HepG2 (cell line): ENCODE data around the gene MAGI1. TPM values are rescaled to one million over a fixed set of nuclear protein-coding genes. Genes with fewer than 3 reads are reported as not detected.

ENCODE experiments used
- ATAC-seq: fragments of 200-7000 bp; cut with Tn5 transposase; 3 replicates; pipeline ENCODE4 v1.9.1; 2020; ENCODE audit warnings: mild to moderate bottlenecking, moderate library complexity
- BruUV-seq: library from RNA; stranded (reverse); fragments of 400-500 nt; replicated peaks from 2 replicates; lab custom pipeline; 2021; lab: Mats Ljungman, UMichigan
- CTCF ChIA-PET: fragments of 300-600 bp; formaldehyde crosslinking; extraction: SDS; loops from one replicate; lab custom pipeline; 2021; ENCODE audit warnings: low total read pairs, inconsistent platforms, low intra/inter-chr PET ratio; lab: Yijun Ruan, JAX
- POLR2A ChIA-PET: fragments of 350-600 bp; sonication (Branson Sonifier 250); formaldehyde crosslinking; loops from one replicate; lab custom pipeline; 2020; ENCODE audit warnings: antibody characterized with exemption, inconsistent platforms; lab: Yijun Ruan, JAX
- DNase-seq: peaks from one replicate; pipeline ENCODE4 v3.0.0-alpha.2; 2015; ENCODE audit warnings: low spot score
- FAIRE-seq: peaks from 3 replicates; lab custom pipeline; 2011; peaks lifted over from hg19 to GRCh38; lab: Jason Lieb, UNC
- H2AFZ ChIP-seq: one replicate; pipeline ENCODE4 v1.6.1; 2011; ENCODE audit warnings: low read length, inconsistent platforms
- H3K27ac ChIP-seq: fragments of 300-600 bp; 3 replicates; pipeline ENCODE4 v1.8.0; 2011; ENCODE audit warnings: mixed run types, mild to moderate bottlenecking, mixed read lengths, low read length, inconsistent platforms; ENCODE audit not compliant: insufficient read depth; ENCODE audit errors: extremely low read length
- H3K27me3 ChIP-seq, 2 experiments: fragments of 200-600 bp in 1 of 2; 2 replicates in 1 of 2; 3 replicates in 1 of 2; pipeline versions ENCODE4 v1.6.0 to v1.8.0; 2011; ENCODE audit warnings: low read length in 2 of 2, mild to moderate bottlenecking in 2 of 2, moderate library complexity in 2 of 2, inconsistent platforms in 1 of 2; ENCODE audit not compliant: insufficient read depth in 2 of 2, control insufficient read depth in 1 of 2
- H3K36me3 ChIP-seq, 2 experiments: fragments of 200-600 bp in 1 of 2; replicated peaks in 1 of 2; 2 replicates in 1 of 2; 3 replicates in 1 of 2; pipeline versions ENCODE4 v1.5.1 to v1.8.0; 2011; ENCODE audit warnings: low read length in 2 of 2, inconsistent platforms in 1 of 2; ENCODE audit not compliant: insufficient read depth in 2 of 2, control insufficient read depth in 1 of 2
- H3K4me1 ChIP-seq: 2 replicates; pipeline ENCODE4 v1.5.1; 2012; ENCODE audit warnings: low read length, inconsistent platforms; ENCODE audit not compliant: insufficient read depth
- H3K4me2 ChIP-seq: 2 replicates; pipeline ENCODE4 v1.6.0; 2011; ENCODE audit warnings: low read depth, low read length, inconsistent platforms
- H3K4me3 ChIP-seq, 3 experiments: fragments of 200-600 bp in 1 of 3; sonication (generic), shearing (Covaris generic) in 1 of 3; replicated peaks in 1 of 3; 2 replicates each; pipeline ENCODE4 v1.5.1; 2011 to 2016; ENCODE audit warnings: low read length in 3 of 3, inconsistent platforms in 2 of 3, low read depth in 2 of 3, mild to moderate bottlenecking in 2 of 3, control low read depth in 1 of 3, mixed read lengths in 1 of 3; ENCODE audit not compliant: insufficient read depth in 1 of 3
- H3K79me2 ChIP-seq: one replicate; pipeline ENCODE4 v1.6.1; 2011; ENCODE audit warnings: low read length, inconsistent platforms; ENCODE audit not compliant: insufficient read depth
- H3K9ac ChIP-seq: 2 replicates; pipeline ENCODE4 v1.6.0; 2011; ENCODE audit warnings: mild to moderate bottlenecking, low read depth, low read length, inconsistent platforms; ENCODE audit not compliant: insufficient read depth
- H3K9me3 ChIP-seq: 2 replicates; pipeline ENCODE4 v1.5.1; 2012; ENCODE audit warnings: mild to moderate bottlenecking, low read length
- H4K20me1 ChIP-seq: 2 replicates; pipeline ENCODE4 v1.6.0; 2011; ENCODE audit warnings: inconsistent platforms, mild to moderate bottlenecking, low read length, moderate library complexity; ENCODE audit not compliant: insufficient read depth
- AGO2 ChIP-seq: fragments of 200-400 bp; formaldehyde crosslinking; optimal IDR thresholded peaks from 2 replicates; pipeline ENCODE3; 2017; ENCODE audit warnings: mild to moderate bottlenecking, low read depth, low read length, moderate library complexity
- IRF9 ChIP-seq: sonication (generic); formaldehyde crosslinking; IDR thresholded peaks from 2 replicates; pipeline ENCODE4 v1.8.0; 2022; ENCODE audit warnings: missing genetic modification reagents, mild to moderate bottlenecking, borderline replicate concordance
- MAX ChIP-seq: IDR thresholded peaks from 2 replicates; pipeline ENCODE4 v1.6.1; 2012; ENCODE audit warnings: inconsistent platforms
- MYNN ChIP-seq: sonication (generic); formaldehyde crosslinking; IDR thresholded peaks from 2 replicates; pipeline ENCODE4 v1.4.0; 2020; ENCODE audit warnings: mild to moderate bottlenecking, low read depth, missing genetic modification reagents
- MZF1 ChIP-seq: sonication (generic); formaldehyde crosslinking; IDR thresholded peaks from 2 replicates; pipeline ENCODE4 v1.8.1; 2023; ENCODE audit warnings: mild to moderate bottlenecking, missing genetic modification reagents, borderline replicate concordance
- TBP ChIP-seq: sonication (generic); formaldehyde crosslinking; IDR thresholded peaks from 2 replicates; pipeline ENCODE4 v1.5.0; 2020; ENCODE audit warnings: missing genetic modification reagents
- TBX3 ChIP-seq: fragments of 450-650 bp; IDR thresholded peaks from 2 replicates; pipeline ENCODE4 v1.6.1; 2017; ENCODE audit warnings: antibody characterized with exemption, mild to moderate bottlenecking, inconsistent platforms, borderline replicate concordance
- ZBTB46 ChIP-seq: sonication (generic); formaldehyde crosslinking; IDR thresholded peaks from 2 replicates; pipeline ENCODE4 v1.4.0; 2020; ENCODE audit warnings: mild to moderate bottlenecking, missing genetic modification reagents, borderline replicate concordance
- ZC3H13 ChIP-seq: sonication (generic); formaldehyde crosslinking; IDR thresholded peaks from 2 replicates; pipeline ENCODE4 v1.8.1; 2023; ENCODE audit warnings: mild to moderate bottlenecking, missing genetic modification reagents, moderate library complexity
- ZNF256 ChIP-seq: sonication (generic); formaldehyde crosslinking; conservative IDR thresholded peaks from 2 replicates; pipeline ENCODE4 v1.4.0; 2020; ENCODE audit warnings: missing genetic modification reagents
- ZNF460 ChIP-seq: sonication (generic); formaldehyde crosslinking; IDR thresholded peaks from 2 replicates; pipeline ENCODE4 v1.5.1; 2020; ENCODE audit warnings: missing genetic modification reagents, mild to moderate bottlenecking, borderline replicate concordance
- ZSCAN31 ChIP-seq: sonication (generic); formaldehyde crosslinking; IDR thresholded peaks from 2 replicates; pipeline ENCODE4 v1.5.0; 2020; ENCODE audit warnings: low read depth, mild to moderate bottlenecking, missing genetic modification reagents
- WGBS: methylation state at CpG from one replicate; pipeline ENCODE4 v1.1.6; 2017; ENCODE audit warnings: low lambda C conversion rate; 5-methylcytosine and 5-hydroxymethylcytosine counted together
- in situ Hi-C: cut with HindIII; loops from 2 replicates; pipeline ENCODE4 v1.10.0; 2017; ENCODE audit warnings: low pct_unique_long_range_greater_than_20kb; ENCODE audit not compliant: extremely low pct_ligation_motif_present
- intact Hi-C: fragments of 100-400 bp; cut with micrococcal nuclease; formaldehyde crosslinking; loops from one replicate; pipeline ENCODE4 v1.10.0; 2022; ENCODE audit not compliant: unreplicated experiment
- polyA plus RNA-seq, 8 experiments: library from polyadenylated mRNA; depleted of rRNA in 3 of 8; stranded (reverse) in 7 of 8; unstranded in 1 of 8; fragments of >200 nt; fragmentation: Illumina TruSeq in 4 of 8; extraction: Trizol in 4 of 8; gene quantifications; 2 replicates each; pipeline versions ENCODE4 v1.2.1 to v1.2.3, GENCODE V29; 2011 to 2016; ENCODE audit warnings: low read depth in 4 of 8, missing spikeins in 1 of 8, mixed read lengths in 1 of 8; ENCODE audit not compliant: insufficient read depth in 1 of 8
- total RNA-seq, 5 experiments: library from RNA; depleted of rRNA; stranded (reverse); fragments of >200 nt; fragmentation: Illumina TruSeq; extraction: Trizol; gene quantifications; 2 replicates each; pipeline ENCODE4 v1.2.3, GENCODE V29; 2016; ENCODE audit warnings: low read depth in 1 of 5

MAGI1 gene
- total and polyA plus RNA-seq, 2 of the 13 experiments (the other 11 are each of a cell fraction or from before 2014, with no cell fraction given), result 22.2 to 26.0 TPM

GRCh38 chr3:65928110-65928509 is 110.6 kb downstream of the MAGI1 start (continued):
- TF ChIP-seq IRF9 (CRISPR knock-in tag), result no peak
- TF ChIP-seq, all 625 proteins: peak for 40

- WGBS, result 90% methylated on average over 1 of the region's 1 CpG
- peak overlapping the region; percentile 20 for H3K27ac ChIP-seq
- H3K36me3 ChIP-seq, result no peaks in the 10 kb centered on the region
- intact Hi-C loops (loop anchor here (10.0 kb wide), 1 partner anchor 107 kb away; the partner anchor contains the start of gene MAGI1), in situ Hi-C loops (no loop called here)
- peak overlapping the region; percentile 60 for H3K4me2 ChIP-seq
- no peaks in the 10 kb centered on the region for H3K9me3 ChIP-seq
- H3K4me1 ChIP-seq, result peaks cover 70% of the 10 kb centered on the region
- ATAC-seq, result peak; percentile 43
- peaks cover 17% of the 10 kb centered on the region for H4K20me1 ChIP-seq
- H3K4me3 ChIP-seq, result no peak overlapping the region
- POLR2A ChIA-PET, result no interaction called here
- H3K9ac ChIP-seq, result no peak overlapping the region
- no peak for FAIRE-seq
- DNase-seq, result peak; percentile 46
- peaks cover 72% of the 10 kb centered on the region for H3K79me2 ChIP-seq
- no peaks in the 10 kb centered on the region for H3K27me3 ChIP-seq
- CTCF ChIA-PET, result no interaction called here
- H2AFZ ChIP-seq, result no peak overlapping the region
- BruUV-seq, result no TSS peak
- TF ChIP-seq TBX3, result no peak
- no peak for TF ChIP-seq ZSCAN31
- TF ChIP-seq AGO2, result no peak
- no peak for TF ChIP-seq ZBTB46
- TF ChIP-seq MAX, result no peak
- no peak for TF ChIP-seq MZF1
- TF ChIP-seq ZNF460 (CRISPR knock-in tag), result no peak
- no peak for TF ChIP-seq ZNF256 (CRISPR knock-in tag)
- TF ChIP-seq MYNN (CRISPR knock-in tag), result no peak
- no peak for TF ChIP-seq TBP (CRISPR knock-in tag)
- no peak for TF ChIP-seq ZC3H13 (CRISPR knock-in tag)
These were observed 111.1 kb downstream of the MAGI1 start for GRCh38 chr3:65927576-65927975.
